ACC112 (cell line): ENCODE data around the gene AIDA.

Experiments
- H2AFZ ChIP-seq: fragments of 200-600 bp; sonication (generic); one replicate; pipeline ENCODE4 v1.6.0; 2017; ENCODE audit warnings: antibody characterized with exemption, low read length; ENCODE audit not compliant: unreplicated experiment
- H3K27ac ChIP-seq: fragments of 200-600 bp; sonication (generic); 2 replicates; pipeline ENCODE4 v1.5.1; 2014; ENCODE audit warnings: low read depth, mild to moderate bottlenecking, antibody characterized with exemption, low read length, moderate library complexity
- H3K27me3 ChIP-seq: fragments of 200-600 bp; sonication (generic); 2 replicates; pipeline ENCODE4 v1.6.1; 2014; ENCODE audit warnings: mild to moderate bottlenecking, antibody characterized with exemption, low read length, moderate library complexity, mixed read lengths; ENCODE audit not compliant: insufficient read depth
- H3K36me3 ChIP-seq: fragments of 200-600 bp; sonication (generic); 2 replicates; pipeline ENCODE4 v1.6.1; 2016; ENCODE audit warnings: mild to moderate bottlenecking, antibody characterized with exemption, low read length, moderate library complexity, mixed read lengths; ENCODE audit not compliant: insufficient read depth
- H3K4me1 ChIP-seq: fragments of 200-600 bp; sonication (generic); one replicate; pipeline ENCODE4 v1.6.1; 2016; ENCODE audit warnings: low read length, mixed read lengths; ENCODE audit not compliant: insufficient read depth, unreplicated experiment, control insufficient read depth
- H3K4me3 ChIP-seq: fragments of 200-600 bp; sonication (generic); 2 replicates; pipeline ENCODE4 v1.5.1; 2014; ENCODE audit warnings: mild to moderate bottlenecking, low read depth, low read length
- H3K79me2 ChIP-seq: fragments of 200-600 bp; sonication (generic); one replicate; pipeline ENCODE4 v1.6.0; 2016; ENCODE audit warnings: low read length; ENCODE audit not compliant: control insufficient read depth, unreplicated experiment, insufficient read depth

The AIDA gene

DNA sequence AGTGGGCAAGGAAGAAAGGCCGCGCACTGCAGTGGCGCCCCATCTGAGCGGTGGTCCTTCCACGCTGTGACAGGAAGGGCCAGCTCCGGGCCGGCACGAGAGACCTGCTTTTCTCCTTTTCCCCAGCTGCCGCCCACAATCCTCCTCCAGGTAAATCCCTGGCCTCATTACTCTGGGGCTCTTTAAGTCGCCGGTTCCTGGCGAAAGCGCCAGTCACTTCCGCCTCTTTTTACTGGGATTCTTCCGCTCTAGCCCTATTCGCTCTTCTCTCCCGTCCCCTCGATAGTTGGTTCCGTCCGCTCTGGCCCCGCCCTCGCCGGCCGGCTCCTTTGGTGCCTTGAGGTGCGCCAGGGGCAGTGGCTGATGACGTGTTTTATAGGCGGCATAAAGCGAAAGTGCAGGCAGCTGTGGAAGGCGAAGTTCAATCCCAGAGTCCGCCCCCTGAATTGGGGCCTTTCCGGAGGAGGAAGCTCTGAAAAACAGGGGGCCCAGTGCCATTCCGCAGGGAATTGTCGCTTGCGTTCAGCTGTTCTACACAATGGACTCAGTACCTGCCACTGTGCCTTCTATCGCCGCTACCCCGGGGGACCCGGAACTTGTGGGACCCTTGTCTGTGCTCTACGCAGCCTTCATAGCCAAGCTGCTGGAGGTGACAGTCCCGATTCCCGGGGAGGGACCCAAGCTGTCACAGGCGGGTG is 68.2 kb downstream of the AIDA start:
- Histone ChIP-seq H3K79me2 (peaks cover 14% of the 10 kb centered on the region), H2AFZ (peak overlapping the region; percentile 86), H3K4me3 (peak overlapping the region; percentile 92), H3K36me3 (peaks cover 8% of the 10 kb centered on the region; the same call in 1 of the 2 replicates), H3K27ac (peak overlapping the region; percentile 90), H3K27me3 (no peaks in the 10 kb centered on the region), H3K4me1 (peaks cover 15% of the 10 kb centered on the region)

- H3K36me3 ChIP-seq: peaks cover 8% of the 10 kb centered on the region; the same call in 1 of the 2 replicates
These were observed 68.7 kb downstream of the AIDA start for GRCh38 chr1:222643606-222643937.

DNA sequence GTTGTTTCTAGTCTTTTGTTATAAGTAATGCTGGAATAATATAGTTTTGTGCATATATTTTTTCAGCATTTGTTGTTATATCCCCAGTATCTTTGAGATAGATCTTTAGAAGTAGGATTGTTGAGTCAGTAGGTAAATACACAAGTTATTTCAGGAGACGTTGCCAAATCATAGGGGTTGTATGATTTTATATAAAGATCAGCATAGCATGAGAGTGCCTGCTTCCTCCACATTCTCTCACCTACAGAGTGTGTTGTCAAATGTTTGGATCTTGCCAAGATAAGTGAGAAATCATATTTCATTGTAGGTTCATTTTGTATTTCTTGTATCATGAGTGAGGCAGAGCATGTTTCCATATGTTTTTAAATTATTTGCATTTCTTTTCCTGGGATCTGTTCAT is 69.8 kb downstream of the AIDA start:
- Histone ChIP-seq H3K79me2 (peaks cover 14% of the 10 kb centered on the region), H3K36me3 (peaks cover 8% of the 10 kb centered on the region; the same call in 1 of the 2 replicates), H3K27me3 (no peaks in the 10 kb centered on the region), H3K27ac (no peak overlapping the region), H2AFZ (no peak overlapping the region), H3K4me1 (peaks cover 15% of the 10 kb centered on the region), H3K4me3 (no peak overlapping the region)

More at GRCh38 chr1:222643606-222643937, 68.7 kb downstream of the AIDA start:
- Histone ChIP-seq H3K4me3 (peak overlapping the region; percentile 92), H3K27ac (peak overlapping the region; percentile 90), H3K4me1 (peaks cover 15% of the 10 kb centered on the region), H2AFZ (peak overlapping the region; percentile 86), H3K27me3 (no peaks in the 10 kb centered on the region), H3K79me2 (peaks cover 14% of the 10 kb centered on the region)

DNA sequence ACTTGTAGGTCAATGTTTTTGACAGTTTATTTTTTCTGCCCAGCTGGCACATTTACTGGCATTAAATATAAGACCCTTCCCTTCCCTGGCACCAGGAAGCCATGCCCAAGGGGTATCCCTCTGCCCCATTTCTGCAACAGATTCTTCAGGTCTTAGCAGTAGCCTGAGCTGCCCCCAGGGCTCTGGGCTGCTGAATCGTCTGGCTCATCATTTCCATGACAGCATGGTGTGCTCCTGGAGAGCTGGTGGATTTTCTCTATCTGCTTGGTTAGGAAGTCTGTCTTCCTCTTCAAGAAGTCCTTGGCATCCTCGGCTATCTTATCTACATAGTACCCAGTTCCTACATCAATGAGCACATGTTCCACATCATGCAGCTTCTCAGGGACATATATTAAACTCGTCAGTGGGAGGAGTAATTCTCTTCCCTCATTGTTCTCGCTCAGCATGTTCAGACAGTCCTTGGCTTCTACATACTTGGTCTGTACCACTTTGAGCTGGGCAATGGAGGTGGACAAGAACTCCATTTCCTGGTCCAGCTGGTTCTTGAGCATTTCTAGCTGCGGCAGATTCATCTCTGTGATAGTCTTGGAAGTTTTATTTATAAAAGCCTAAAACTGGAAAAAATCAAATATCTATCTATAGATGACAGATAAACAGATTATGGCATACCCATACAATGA is 70.9 kb downstream of the AIDA start:
- peaks cover 15% of the 10 kb centered on the region for H3K4me1 ChIP-seq
- no peak overlapping the region for H3K4me3 ChIP-seq
- no peaks in the 10 kb centered on the region for H3K27me3 ChIP-seq
- H3K27ac ChIP-seq: no peak overlapping the region
- H3K36me3 ChIP-seq: peaks cover 8% of the 10 kb centered on the region; the same call in 1 of the 2 replicates
- no peak overlapping the region for H2AFZ ChIP-seq
- H3K79me2 ChIP-seq: peaks cover 14% of the 10 kb centered on the region

- Histone ChIP-seq H3K36me3 (peaks cover 6% of the 10 kb centered on the region; the same call in 1 of the 2 replicates), H2AFZ (no peak overlapping the region)
These were observed 77.9 kb downstream of the AIDA start for GRCh38 chr1:222634180-222635013.

DNA sequence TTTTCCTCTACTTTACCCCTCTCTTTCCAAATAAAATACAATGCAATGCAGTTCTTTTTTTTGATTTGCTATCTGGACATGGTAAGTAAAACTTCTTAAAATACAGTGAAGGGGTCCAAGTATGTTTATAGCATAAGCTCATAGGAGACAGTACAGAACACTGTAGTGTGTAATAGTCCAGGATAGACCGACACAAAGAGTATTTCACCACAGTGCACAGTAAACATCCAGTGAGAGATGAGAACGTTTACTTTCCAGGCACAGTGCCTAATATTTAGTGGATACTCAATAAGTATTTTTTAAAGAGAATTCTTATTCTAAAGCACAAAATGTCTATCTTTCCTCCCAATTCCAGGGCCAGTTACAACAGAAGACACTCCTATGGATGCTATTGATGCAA is 79.5 kb downstream of the AIDA start:
- H3K4me1 ChIP-seq: peaks cover 14% of the 10 kb centered on the region
- no peaks in the 10 kb centered on the region for H3K27me3 ChIP-seq
- H3K36me3 ChIP-seq: peaks cover 12% of the 10 kb centered on the region; the same call in 1 of the 2 replicates
- no peaks in the 10 kb centered on the region for H3K79me2 ChIP-seq
- no peak overlapping the region for H3K27ac ChIP-seq
- no peak overlapping the region for H3K4me3 ChIP-seq
- no peak overlapping the region for H2AFZ ChIP-seq

More at GRCh38 chr1:222634180-222635013, 77.9 kb downstream of the AIDA start:
- H3K79me2 ChIP-seq: no peaks in the 10 kb centered on the region
- peaks cover 10% of the 10 kb centered on the region for H3K4me1 ChIP-seq
- H3K27me3 ChIP-seq: no peaks in the 10 kb centered on the region
- no peak overlapping the region for H3K27ac ChIP-seq
- H3K4me3 ChIP-seq: no peak overlapping the region

DNA sequence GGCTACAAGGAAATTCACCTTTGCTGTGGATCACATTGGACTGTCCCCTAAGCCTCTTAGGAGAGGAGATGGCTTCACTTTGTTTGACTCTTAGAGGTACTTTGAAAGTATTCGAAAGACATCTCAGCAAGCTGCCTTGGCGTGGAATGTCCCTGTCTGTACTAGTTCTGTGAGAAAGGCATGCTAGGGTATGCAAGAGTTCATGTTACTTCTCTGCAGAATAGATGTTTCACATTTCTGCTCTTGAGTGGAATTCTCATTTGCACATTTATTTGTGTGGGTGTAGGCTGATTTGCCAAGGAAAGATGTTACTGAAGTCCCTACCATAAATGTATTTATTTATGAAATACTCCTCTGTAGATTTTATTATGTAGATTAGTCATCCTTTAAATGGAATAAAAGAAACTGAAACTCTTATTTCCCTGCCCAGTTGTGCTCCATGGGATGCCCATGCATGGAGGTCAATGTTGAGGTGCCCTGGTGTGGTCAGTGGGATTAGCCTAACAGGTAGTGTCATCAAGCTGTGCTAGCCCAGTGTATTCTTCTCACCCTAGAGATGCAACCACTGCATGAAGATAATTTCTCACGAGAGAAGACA is 80.6 kb downstream of the AIDA start:
- Histone ChIP-seq H3K79me2 (no peaks in the 10 kb centered on the region), H3K4me1 (peaks cover 25% of the 10 kb centered on the region), H3K4me3 (no peak overlapping the region), H3K27ac (no peak overlapping the region), H3K36me3 (peaks cover 13% of the 10 kb centered on the region; the same call in 1 of the 2 replicates), H3K27me3 (no peaks in the 10 kb centered on the region), H2AFZ (no peak overlapping the region)

DNA sequence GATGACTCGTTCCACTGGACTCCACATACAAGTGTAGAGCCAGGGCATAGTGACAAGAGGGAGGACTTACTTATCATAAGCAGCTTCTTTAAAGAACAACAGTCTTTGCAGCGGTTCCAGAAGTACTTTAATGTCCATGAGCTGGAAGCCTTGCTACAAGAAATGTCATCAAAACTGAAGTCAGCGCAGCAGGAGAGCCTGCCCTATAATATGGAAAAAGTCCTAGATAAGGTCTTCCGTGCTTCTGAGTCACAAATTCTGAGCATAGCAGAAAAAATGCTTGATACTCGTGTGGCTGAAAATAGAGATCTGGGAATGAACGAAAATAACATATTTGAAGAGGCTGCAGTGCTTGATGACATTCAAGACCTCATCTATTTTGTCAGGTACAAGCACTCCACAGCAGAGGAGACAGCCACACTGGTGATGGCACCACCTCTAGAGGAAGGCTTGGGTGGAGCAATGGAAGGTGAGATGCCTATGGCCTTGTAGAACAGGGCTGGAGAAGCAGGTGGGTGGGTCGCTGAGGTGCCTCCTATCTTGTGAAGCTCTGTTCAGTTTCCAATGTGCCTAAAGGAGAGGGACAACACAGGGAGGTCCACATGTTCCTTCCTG is 82.3 kb downstream of the AIDA start:
- Histone ChIP-seq H3K79me2 (no peaks in the 10 kb centered on the region), H3K27ac (no peak overlapping the region), H3K4me3 (no peak overlapping the region), H2AFZ (no peak overlapping the region), H3K4me1 (peaks cover 30% of the 10 kb centered on the region), H3K27me3 (no peaks in the 10 kb centered on the region), H3K36me3 (peaks cover 13% of the 10 kb centered on the region; the same call in 1 of the 2 replicates)

- Histone ChIP-seq H3K4me3 (peak overlapping the region; percentile 26; the same call in 1 of the 2 replicates), H2AFZ (peak overlapping the region; percentile 14), H3K27me3 (no peaks in the 10 kb centered on the region), H3K27ac (peak overlapping the region; percentile 90), H3K36me3 (peaks cover 14% of the 10 kb centered on the region), H3K4me1 (peaks cover 30% of the 10 kb centered on the region), H3K79me2 (no peaks in the 10 kb centered on the region)
These were observed 85.1 kb downstream of the AIDA start for GRCh38 chr1:222627232-222627631.

- Histone ChIP-seq H3K27ac (no peak overlapping the region), H3K4me3 (no peak overlapping the region), H3K4me1 (peaks cover 20% of the 10 kb centered on the region), H2AFZ (no peak overlapping the region), H3K36me3 (peaks cover 14% of the 10 kb centered on the region), H3K79me2 (peaks cover 22% of the 10 kb centered on the region), H3K27me3 (no peaks in the 10 kb centered on the region)
These were observed 88.1 kb downstream of the AIDA start for GRCh38 chr1:222624214-222624613.
